OCI-LY1 (cell line): ENCODE results near the gene ABLIM1.

Source experiments
- H2AFZ ChIP-seq: fragments of 200-600 bp; sonication (generic), shearing (Covaris generic); 2 replicates; pipeline ENCODE4 v1.6.0; 2014; ENCODE audit warnings: antibody characterized with exemption, mild to moderate bottlenecking, low read length
- H3F3A ChIP-seq: fragments of 200-600 bp; sonication (generic), shearing (Covaris generic); 2 replicates; pipeline ENCODE4 v1.6.0; 2014; ENCODE audit warnings: mild to moderate bottlenecking, antibody characterized with exemption, low read length, moderate library complexity; ENCODE audit not compliant: insufficient read depth
- H3K27ac ChIP-seq: fragments of 200-600 bp; sonication (generic); 2 replicates; pipeline ENCODE4 v1.5.1; 2014; ENCODE audit warnings: low read length, mixed run types, mild to moderate bottlenecking, low read depth; ENCODE audit not compliant: poor library complexity, severe bottlenecking
- H3K27me3 ChIP-seq: fragments of 200-600 bp; sonication (generic); 2 replicates; pipeline ENCODE4 v1.6.0; 2014; ENCODE audit warnings: antibody characterized with exemption, mild to moderate bottlenecking, low read length, moderate library complexity; ENCODE audit not compliant: insufficient read depth
- H3K36me3 ChIP-seq: fragments of 200-600 bp; sonication (generic); 2 replicates; pipeline ENCODE4 v1.6.1; 2014; ENCODE audit warnings: mild to moderate bottlenecking, antibody characterized with exemption, low read length, moderate library complexity, mixed read lengths; ENCODE audit not compliant: insufficient read depth
- H3K4me1 ChIP-seq: fragments of 200-600 bp; sonication (generic); 2 replicates; pipeline ENCODE4 v1.5.1; 2014; ENCODE audit warnings: mild to moderate bottlenecking, low read length, moderate library complexity; ENCODE audit not compliant: insufficient read depth, severe bottlenecking
- H3K4me2 ChIP-seq: fragments of 200-600 bp; sonication (generic), shearing (Covaris generic); 2 replicates; pipeline ENCODE4 v1.6.1; 2014; ENCODE audit warnings: low read length
- H3K4me3 ChIP-seq: fragments of 200-600 bp; sonication (generic); 2 replicates; pipeline ENCODE4 v1.5.1; 2014; ENCODE audit warnings: low read length, low read depth, mild to moderate bottlenecking, mixed read lengths; ENCODE audit not compliant: poor library complexity, severe bottlenecking
- H3K79me2 ChIP-seq: fragments of 200-600 bp; shearing (Covaris generic); 2 replicates; pipeline ENCODE4 v1.6.1; 2016; ENCODE audit warnings: mixed run types, low read length, mixed read lengths; ENCODE audit not compliant: insufficient read depth
- H3K9ac ChIP-seq: fragments of 200-600 bp; sonication (generic), shearing (Covaris generic); 2 replicates; pipeline ENCODE4 v1.6.1; 2014; ENCODE audit warnings: mild to moderate bottlenecking, low read length, mixed read lengths
- H3K9me2 ChIP-seq: fragments of 200-600 bp; sonication (generic), shearing (Covaris generic); 2 replicates; pipeline ENCODE4 v1.6.1; 2014; ENCODE audit warnings: low read depth, mild to moderate bottlenecking, low read length, mixed read lengths
- H3K9me3 ChIP-seq: fragments of 200-600 bp; shearing (Covaris generic); 2 replicates; pipeline ENCODE4 v1.6.1; 2014; ENCODE audit warnings: low read length, mixed read lengths
- H4K20me1 ChIP-seq: fragments of 200-600 bp; sonication (generic), shearing (Covaris generic); 2 replicates; pipeline ENCODE4 v1.6.0; 2016; ENCODE audit warnings: mild to moderate bottlenecking, low read length; ENCODE audit not compliant: insufficient read depth
- EZH2 ChIP-seq: fragments of 200-600 bp; sonication (generic), shearing (Covaris generic); IDR thresholded peaks from 2 replicates; pipeline ENCODE4 v1.8.0; 2017; ENCODE audit warnings: borderline replicate concordance, mixed run types, mild to moderate bottlenecking, antibody characterized with exemption, low read length, moderate library complexity, mixed read lengths
- TF ChIP-seq, protein P1 (sequence below): fragments of 200-600 bp; sonication (generic), shearing (Covaris generic); IDR thresholded peaks from 2 replicates; pipeline ENCODE4 v1.5.1; 2017; ENCODE audit warnings: mild to moderate bottlenecking, antibody characterized with exemption, low read length, moderate library complexity, mixed read lengths

Gene ABLIM1

DNA sequence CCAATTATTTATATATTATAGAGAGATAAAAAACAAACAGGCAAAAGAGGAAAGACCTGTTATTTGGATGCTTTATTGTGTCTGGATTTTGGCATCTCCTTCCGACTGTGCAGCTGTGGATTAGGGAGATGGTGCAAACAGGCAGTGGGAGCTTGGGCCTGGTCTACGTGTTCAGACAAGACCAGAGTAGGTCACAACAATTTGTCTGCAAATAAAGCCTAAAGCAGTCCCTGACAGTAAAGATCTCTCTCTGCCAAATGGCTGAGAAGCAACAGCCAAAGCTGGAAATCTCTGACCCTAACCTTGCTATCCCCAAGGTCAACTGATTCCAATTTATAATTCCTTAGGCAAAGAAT, 82.0 kb downstream of the ABLIM1 start:
- H3K4me3 ChIP-seq, result no peak overlapping the region
- no peaks in the 10 kb centered on the region for H3K36me3 ChIP-seq
- no peaks in the 10 kb centered on the region for H3K9me2 ChIP-seq
- no peaks in the 10 kb centered on the region for H3K4me1 ChIP-seq
- H3K9me3 ChIP-seq, result no peaks in the 10 kb centered on the region
- no peaks in the 10 kb centered on the region for H3K79me2 ChIP-seq
- no peaks in the 10 kb centered on the region for H3F3A ChIP-seq
- no peak overlapping the region for H3K9ac ChIP-seq
- no peaks in the 10 kb centered on the region for H4K20me1 ChIP-seq
- no peak overlapping the region for H2AFZ ChIP-seq
- H3K27me3 ChIP-seq, result no peaks in the 10 kb centered on the region; the same call in none of the 2 replicates
- H3K27ac ChIP-seq, result no peak overlapping the region
- no peak for TF ChIP-seq EZH2
- TF ChIP-seq, protein P1, sequence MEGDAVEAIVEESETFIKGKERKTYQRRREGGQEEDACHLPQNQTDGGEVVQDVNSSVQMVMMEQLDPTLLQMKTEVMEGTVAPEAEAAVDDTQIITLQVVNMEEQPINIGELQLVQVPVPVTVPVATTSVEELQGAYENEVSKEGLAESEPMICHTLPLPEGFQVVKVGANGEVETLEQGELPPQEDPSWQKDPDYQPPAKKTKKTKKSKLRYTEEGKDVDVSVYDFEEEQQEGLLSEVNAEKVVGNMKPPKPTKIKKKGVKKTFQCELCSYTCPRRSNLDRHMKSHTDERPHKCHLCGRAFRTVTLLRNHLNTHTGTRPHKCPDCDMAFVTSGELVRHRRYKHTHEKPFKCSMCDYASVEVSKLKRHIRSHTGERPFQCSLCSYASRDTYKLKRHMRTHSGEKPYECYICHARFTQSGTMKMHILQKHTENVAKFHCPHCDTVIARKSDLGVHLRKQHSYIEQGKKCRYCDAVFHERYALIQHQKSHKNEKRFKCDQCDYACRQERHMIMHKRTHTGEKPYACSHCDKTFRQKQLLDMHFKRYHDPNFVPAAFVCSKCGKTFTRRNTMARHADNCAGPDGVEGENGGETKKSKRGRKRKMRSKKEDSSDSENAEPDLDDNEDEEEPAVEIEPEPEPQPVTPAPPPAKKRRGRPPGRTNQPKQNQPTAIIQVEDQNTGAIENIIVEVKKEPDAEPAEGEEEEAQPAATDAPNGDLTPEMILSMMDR, result no peak
- H3K4me2 ChIP-seq, result no peak overlapping the region

DNA sequence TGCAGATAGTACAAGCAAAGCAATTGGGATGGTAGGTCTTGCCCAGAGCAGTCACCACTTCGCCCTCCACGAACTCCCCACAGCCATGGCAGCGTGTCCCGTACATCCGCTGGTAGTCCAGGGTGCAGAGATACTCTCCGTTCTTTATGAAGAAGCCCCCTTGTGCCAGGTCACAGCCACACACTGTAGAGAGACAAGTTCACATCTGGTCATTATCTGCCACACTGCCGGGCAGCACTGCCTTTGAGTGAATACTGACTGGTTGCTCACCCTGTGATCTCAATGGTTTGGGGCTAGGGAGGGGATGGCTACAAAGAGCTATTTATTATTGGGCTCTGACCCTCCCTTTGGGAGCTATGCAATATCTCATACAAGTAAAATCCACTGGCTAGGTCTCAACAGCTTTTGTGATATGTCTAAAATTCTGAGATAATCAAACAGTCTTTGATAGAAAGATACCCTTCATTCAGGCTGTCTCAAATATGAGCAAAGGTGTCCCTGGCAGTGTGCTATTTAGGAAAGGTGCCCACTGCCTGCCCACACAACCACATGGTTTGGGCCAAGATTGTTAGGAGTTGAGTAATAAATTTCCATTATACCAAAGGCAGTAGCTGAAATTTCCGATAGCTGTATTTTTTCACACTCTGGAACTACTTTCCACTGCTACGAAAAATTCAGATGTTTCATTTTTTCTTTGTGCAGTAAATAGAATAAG, 82.5 kb downstream of the ABLIM1 start:
- no peak overlapping the region for H3K4me3 ChIP-seq
- H3K27ac ChIP-seq, result no peak overlapping the region
- no peaks in the 10 kb centered on the region for H3K4me1 ChIP-seq
- H3K9me2 ChIP-seq, result no peaks in the 10 kb centered on the region
- no peak overlapping the region for H3K4me2 ChIP-seq
- H3K36me3 ChIP-seq, result no peaks in the 10 kb centered on the region
- H2AFZ ChIP-seq, result no peak overlapping the region
- H3K79me2 ChIP-seq, result no peaks in the 10 kb centered on the region
- TF ChIP-seq EZH2, result no peak
- TF ChIP-seq, protein P1, result no peak
- H3K9me3 ChIP-seq, result no peaks in the 10 kb centered on the region
- no peaks in the 10 kb centered on the region for H4K20me1 ChIP-seq
- H3K9ac ChIP-seq, result no peak overlapping the region
- H3K27me3 ChIP-seq, result no peaks in the 10 kb centered on the region; the same call in none of the 2 replicates
- no peaks in the 10 kb centered on the region for H3F3A ChIP-seq

DNA sequence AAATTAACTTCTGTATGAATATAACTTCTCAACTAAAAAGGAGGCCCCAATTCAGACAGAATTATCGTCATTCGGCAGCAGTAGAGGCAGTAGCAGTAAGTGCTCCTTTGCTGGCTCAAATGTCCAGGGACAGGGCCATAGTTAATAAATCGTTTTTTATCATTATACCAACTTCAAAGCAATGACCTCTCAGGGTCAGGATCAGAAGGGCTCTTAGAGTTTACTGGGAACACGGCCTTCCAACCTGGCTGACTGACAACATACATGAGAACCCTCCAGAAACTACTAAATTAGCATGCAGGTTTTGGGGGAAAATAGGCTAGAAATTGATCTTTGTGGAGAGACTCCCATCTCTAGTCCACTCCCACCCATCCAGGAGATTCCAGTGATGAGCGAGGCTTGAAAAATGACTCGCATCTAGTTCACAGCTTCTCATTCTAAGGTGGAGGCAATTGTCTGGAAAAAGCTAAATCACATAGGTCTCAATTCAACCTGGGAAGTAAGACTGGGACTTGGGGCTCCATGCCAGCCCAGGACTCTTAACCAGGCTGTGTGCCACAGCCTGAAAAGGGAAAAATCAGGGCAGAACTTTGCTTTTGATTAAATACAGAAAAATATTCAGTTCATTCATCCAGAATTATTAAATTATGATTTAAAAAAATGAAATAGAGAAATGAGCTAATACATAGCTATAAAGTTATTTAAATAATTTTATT, 84.6 kb downstream of the ABLIM1 start:
- Histone ChIP-seq H4K20me1 (no peaks in the 10 kb centered on the region), H3K27ac (no peak overlapping the region), H3K36me3 (no peaks in the 10 kb centered on the region), H3K9me3 (no peaks in the 10 kb centered on the region), H2AFZ (no peak overlapping the region), H3F3A (no peaks in the 10 kb centered on the region), H3K9ac (no peak overlapping the region), H3K4me2 (no peak overlapping the region), H3K4me3 (no peak overlapping the region), H3K79me2 (no peaks in the 10 kb centered on the region), H3K27me3 (no peaks in the 10 kb centered on the region; the same call in none of the 2 replicates), H3K9me2 (no peaks in the 10 kb centered on the region), H3K4me1 (no peaks in the 10 kb centered on the region)
- TF ChIP-seq, protein P1, result no peak
- TF ChIP-seq EZH2, result no peak
